ENCODE results near the gene KCNIP4.
"Not testable (repeated sequence)": the region's sequence is repeated elsewhere in the genome, so short reads cannot be mapped to it uniquely, and the experiment has no call there.

The KCNIP4 gene

GRCh38 chr4:20825505-20825904 lies 1123.1 kb downstream of the KCNIP4 start:
- no peak for DNase-seq

GRCh38 chr4:20816287-20816686 lies 1132.3 kb downstream of the KCNIP4 start:
- DNase-seq, result no peak

- no peak for DNase-seq
Measured at GRCh38 chr4:20813700-20814099, 1134.9 kb downstream of the KCNIP4 start.

GRCh38 chr4:20809812-20810211 lies 1138.8 kb downstream of the KCNIP4 start:
- DNase-seq, result no peak

- DNase-seq, result no peak
Measured at GRCh38 chr4:20805716-20806115, 1142.9 kb downstream of the KCNIP4 start.

- DNase-seq, result no peak
Measured at GRCh38 chr4:20787940-20788665, 1160.5 kb downstream of the KCNIP4 start.

- DNase-seq, result not testable (repeated sequence)
Measured at GRCh38 chr4:20783134-20783533, 1165.4 kb downstream of the KCNIP4 start.

GRCh38 chr4:20778896-20779295 lies 1169.7 kb downstream of the KCNIP4 start:
- no peak for DNase-seq

- DNase-seq, result no peak
Measured at GRCh38 chr4:20773144-20773997, 1175.2 kb downstream of the KCNIP4 start.

- no peak for DNase-seq
Measured at GRCh38 chr4:20764366-20764992, 1184.1 kb downstream of the KCNIP4 start.

- no peak for DNase-seq
Measured at GRCh38 chr4:20761826-20762225, 1186.7 kb downstream of the KCNIP4 start.

- DNase-seq, result no peak
Measured at GRCh38 chr4:20761382-20761781, 1187.2 kb downstream of the KCNIP4 start.

GRCh38 chr4:20760053-20760452 lies 1188.5 kb downstream of the KCNIP4 start:
- no peak for DNase-seq

- DNase-seq, result no peak
Measured at GRCh38 chr4:20754036-20754435, 1194.5 kb downstream of the KCNIP4 start.

- no peak for DNase-seq
Measured at GRCh38 chr4:20752641-20753040, 1195.9 kb downstream of the KCNIP4 start.

- not testable (repeated sequence) for DNase-seq
Measured at GRCh38 chr4:20746000-20746399, 1202.6 kb downstream of the KCNIP4 start.

- no peak for DNase-seq
Measured at GRCh38 chr4:20735931-20736330, 1212.6 kb downstream of the KCNIP4 start.

GRCh38 chr4:20724915-20725314 lies 1223.7 kb downstream of the KCNIP4 start:
- DNase-seq, result no peak

GRCh38 chr4:20723463-20723862 lies 1225.1 kb downstream of the KCNIP4 start:
- no peak for DNase-seq

GRCh38 chr4:20723019-20723418 lies 1225.6 kb downstream of the KCNIP4 start:
- no peak for DNase-seq

- no peak for DNase-seq
Measured at GRCh38 chr4:20711335-20711734, 1237.2 kb downstream of the KCNIP4 start.

GRCh38 chr4:20700007-20700761 lies 1248.4 kb downstream of the KCNIP4 start, which contains the start of gene PACRGL:
Gene PACRGL (plus strand): TSS chr4:20700458. CDS start chr4:20704482, 4,024 bp downstream.
- DNase-seq, result peak; percentile 90

- DNase-seq, result no peak
Measured at GRCh38 chr4:20698820-20699219, 1249.8 kb downstream of the KCNIP4 start.

All from activated T-cell treated with anti-CD3 and anti-CD28 coated beads, Interleukin-2, amount 50 U/mL, for 1 hour (primary cell).